H9 (cell line): ENCODE measurements around the gene VDR. TPM values are rescaled to one million over a fixed set of nuclear protein-coding genes. Genes with fewer than 3 reads are reported as not detected.

Experiments used
- DNase-seq: peaks from one replicate; pipeline ENCODE4 v3.0.0-alpha.2; 2017
- H2AFZ ChIP-seq: one replicate; pipeline ENCODE4 v1.6.1; 2013; ENCODE audit warnings: mild to moderate bottlenecking, low read length, control low read depth, moderate library complexity
- H2AK5ac ChIP-seq: 2 replicates; pipeline ENCODE4 v1.6.1; 2013; ENCODE audit warnings: low read length, control low read depth, mixed read lengths; ENCODE audit not compliant: insufficient read length
- H2BK120ac ChIP-seq: one replicate; pipeline ENCODE4 v1.6.1; 2013; ENCODE audit warnings: low read depth, mild to moderate bottlenecking, low read length, control low read depth, inconsistent platforms; ENCODE audit not compliant: poor library complexity, severe bottlenecking
- H2BK12ac ChIP-seq: 2 replicates; pipeline ENCODE4 v1.6.1; 2013; ENCODE audit warnings: low read length, control low read depth, mixed read lengths, low read depth; ENCODE audit not compliant: insufficient read length
- H2BK15ac ChIP-seq: 2 replicates; pipeline ENCODE4 v1.6.1; 2013; ENCODE audit warnings: low read depth, low read length, control low read depth
- H2BK20ac ChIP-seq: one replicate; pipeline ENCODE4 v1.6.1; 2013; ENCODE audit warnings: low read depth, mild to moderate bottlenecking, low read length, control low read depth, inconsistent platforms; ENCODE audit not compliant: poor library complexity, severe bottlenecking
- H2BK5ac ChIP-seq: 2 replicates; pipeline ENCODE4 v1.6.1; 2013; ENCODE audit warnings: low read length, control low read depth, mixed read lengths; ENCODE audit not compliant: insufficient read length
- H3K14ac ChIP-seq: 2 replicates; pipeline ENCODE4 v1.6.1; 2013; ENCODE audit warnings: low read length, control low read depth; ENCODE audit not compliant: insufficient read depth
- H3K18ac ChIP-seq: 2 replicates; pipeline ENCODE4 v1.6.1; 2013; ENCODE audit warnings: low read depth, mild to moderate bottlenecking, mixed read lengths, low read length, control low read depth; ENCODE audit not compliant: insufficient read length
- H3K23ac ChIP-seq: 2 replicates; pipeline ENCODE4 v1.6.1; 2013; ENCODE audit warnings: low read length, control low read depth, mixed read lengths, low read depth; ENCODE audit not compliant: insufficient read length
- H3K23me2 ChIP-seq: 2 replicates; pipeline ENCODE4 v1.6.1; 2013; ENCODE audit warnings: low read depth, mild to moderate bottlenecking, mixed read lengths, low read length, control low read depth; ENCODE audit not compliant: insufficient read length, poor library complexity, severe bottlenecking
- H3K27ac ChIP-seq: 2 replicates; pipeline ENCODE4 v1.5.1; 2013; ENCODE audit warnings: low read length, control low read depth, mixed read lengths, low read depth; ENCODE audit not compliant: insufficient read length
- H3K27me3 ChIP-seq: 2 replicates; pipeline ENCODE4 v1.6.1; 2013; ENCODE audit warnings: low read length, control low read depth, inconsistent platforms; ENCODE audit not compliant: insufficient read depth
- H3K4ac ChIP-seq: 2 replicates; pipeline ENCODE4 v1.6.1; 2013; ENCODE audit warnings: low read depth, mild to moderate bottlenecking, control low read depth, inconsistent platforms, low read length, moderate library complexity
- H3K4me1 ChIP-seq: 2 replicates; pipeline ENCODE4 v1.6.1; 2013; ENCODE audit warnings: low read length, control low read depth, inconsistent platforms; ENCODE audit not compliant: insufficient read depth
- H3K4me2 ChIP-seq: 2 replicates; pipeline ENCODE4 v1.6.1; 2013; ENCODE audit warnings: low read length, control low read depth, mixed read lengths; ENCODE audit not compliant: insufficient read length, insufficient read depth
- H3K56ac ChIP-seq: 2 replicates; pipeline ENCODE4 v1.6.1; 2013; ENCODE audit warnings: low read depth, mild to moderate bottlenecking, mixed read lengths, low read length, control low read depth; ENCODE audit not compliant: insufficient read length
- H3K79me1 ChIP-seq: 2 replicates; pipeline ENCODE4 v1.6.1; 2013; ENCODE audit warnings: low read depth, mild to moderate bottlenecking, moderate library complexity, low read length, control low read depth, inconsistent platforms; ENCODE audit not compliant: insufficient read depth, poor library complexity, severe bottlenecking
- H3K79me2 ChIP-seq: 2 replicates; pipeline ENCODE4 v1.6.1; 2013; ENCODE audit warnings: low read length, control low read depth, inconsistent platforms; ENCODE audit not compliant: insufficient read depth
- H3K9ac ChIP-seq: 2 replicates; pipeline ENCODE4 v1.6.1; 2013; ENCODE audit warnings: low read length, control low read depth, mixed read lengths; ENCODE audit not compliant: insufficient read length; ENCODE audit errors: extremely low read depth
- H3K9me3 ChIP-seq: one replicate; pipeline ENCODE4 v1.6.1; 2013; ENCODE audit warnings: low read depth, low read length, inconsistent platforms; ENCODE audit not compliant: control insufficient read depth
- H3T11ph ChIP-seq: one replicate; pipeline ENCODE4 v1.6.1; 2013; ENCODE audit warnings: mild to moderate bottlenecking, low read length, control low read depth, inconsistent platforms
- H4K20me1 ChIP-seq: one replicate; pipeline ENCODE4 v1.6.1; 2013; ENCODE audit not compliant: control insufficient read depth, insufficient read length, insufficient read depth
- H4K5ac ChIP-seq: 2 replicates; pipeline ENCODE4 v1.6.1; 2013; ENCODE audit warnings: low read depth, mild to moderate bottlenecking, mixed read lengths, low read length, control low read depth; ENCODE audit not compliant: insufficient read length
- H4K8ac ChIP-seq: replicated peaks from 2 replicates; pipeline ENCODE4 v1.6.1; 2013; ENCODE audit warnings: low read length, control low read depth, mixed read lengths, low read depth; ENCODE audit not compliant: insufficient read length
- H4K91ac ChIP-seq: 2 replicates; pipeline ENCODE4 v1.6.1; 2013; ENCODE audit warnings: low read depth, mild to moderate bottlenecking, moderate library complexity, mixed read lengths, low read length, control low read depth; ENCODE audit not compliant: insufficient read length
- H3K27ac Mint-ChIP-seq, 3 experiments: 2 replicates in 2 of 3; 3 replicates in 1 of 3; pipeline ENCODE4 v1.8.0; 2020 to 2021; ENCODE audit warnings: mixed read lengths in 3 of 3, mild to moderate bottlenecking in 1 of 3, moderate library complexity in 1 of 3
- H3K27me3 Mint-ChIP-seq: 2 replicates; pipeline ENCODE4 v1.8.0; 2021; ENCODE audit warnings: low read depth, mild to moderate bottlenecking, moderate library complexity, mixed read lengths
- H3K36me3 Mint-ChIP-seq, 3 experiments: 2 replicates in 2 of 3; 3 replicates in 1 of 3; pipeline ENCODE4 v1.8.0; 2020 to 2021; ENCODE audit warnings: low read depth in 3 of 3, mixed read lengths in 3 of 3; ENCODE audit not compliant: insufficient read depth in 1 of 3
- H3K4me1 Mint-ChIP-seq, 2 experiments: 2 replicates each; pipeline ENCODE4 v1.8.0; 2020; ENCODE audit warnings: mixed read lengths in 2 of 2
- H3K4me3 Mint-ChIP-seq, 2 experiments: 2 replicates in 1 of 2; 3 replicates in 1 of 2; pipeline ENCODE4 v1.8.0; 2020 to 2021; ENCODE audit warnings: mild to moderate bottlenecking in 2 of 2, mixed read lengths in 2 of 2, moderate library complexity in 1 of 2
- H3K9me3 Mint-ChIP-seq, 2 experiments: 2 replicates in 1 of 2; 3 replicates in 1 of 2; pipeline ENCODE4 v1.8.0; 2020; ENCODE audit warnings: mild to moderate bottlenecking in 2 of 2, mixed read lengths in 2 of 2, moderate library complexity in 1 of 2
- CTCF ChIP-seq: fragments of 200-600 bp; sonication (generic); conservative IDR thresholded peaks from 3 replicates; pipeline ENCODE4 v1.8.0; 2021; ENCODE audit warnings: antibody characterized with exemption, mild to moderate bottlenecking
- WGBS: extraction: QIAGEN DNeasy Blood & Tissue Kit; methylation state at CpG from one replicate; pipeline ENCODE4 v1.1.7; 2013; ENCODE audit warnings: missing lambda C conversion rate, low lambda C conversion rate, mixed read lengths; ENCODE audit not compliant: insufficient read length; ENCODE audit errors: extremely low coverage; 5-methylcytosine and 5-hydroxymethylcytosine counted together
- total RNA-seq: library from RNA; stranded (reverse); gene quantifications from 2 replicates; pipeline ENCODE4 v1.2.1, GENCODE V29; 2021

VDR gene
- total RNA-seq, 1 experiment from 2014 or later = 0.61 TPM

GRCh38 chr12:47950856-47951468 lies 46.2 kb upstream of the VDR start:
- Histone ChIP-seq H3K27ac (no peak overlapping the region), H4K20me1 (no peaks in the 10 kb centered on the region), H3K79me2 (no peaks in the 10 kb centered on the region), H3K9me3 (no peaks in the 10 kb centered on the region), H4K91ac (no peak overlapping the region), H2BK5ac (no peak overlapping the region), H3K4me2 (no peak overlapping the region), H2BK120ac (no peak overlapping the region), H3K23me2 (no peaks in the 10 kb centered on the region), H3K23ac (no peak overlapping the region), H2BK12ac (no peak overlapping the region), H3K56ac (no peak overlapping the region), H3K14ac (no peak overlapping the region), H2AK5ac (no peak overlapping the region), H2AFZ (no peak overlapping the region), H4K5ac (no peak overlapping the region), H3K9ac (no peak overlapping the region), H2BK20ac (no peak overlapping the region), H3T11ph (no peak overlapping the region), H3K18ac (no peak overlapping the region), H3K79me1 (no peaks in the 10 kb centered on the region), H3K4me1 (no peaks in the 10 kb centered on the region), H3K4ac (no peak overlapping the region), H2BK15ac (no peak overlapping the region), H3K27me3 (no peaks in the 10 kb centered on the region), H4K8ac (no peak overlapping the region)
- Mint-ChIP-seq H3K36me3 (no peaks in the 10 kb centered on the region), H3K27ac (no peak overlapping the region), H3K9me3 (no peaks in the 10 kb centered on the region), H3K4me3 (no peak overlapping the region), H3K4me1 (peaks cover 16 to 20% of the 10 kb centered on the region in 2 experiments), H3K27me3 (peaks cover 26% of the 10 kb centered on the region)
- no peak for DNase-seq
- TF ChIP-seq CTCF = no peak
- no CpG with 5 or more reads among the region's 8 CpGs for WGBS
